Measurements from ENCODE around the gene ASB9.

- TF ChIP-seq, protein P1, sequence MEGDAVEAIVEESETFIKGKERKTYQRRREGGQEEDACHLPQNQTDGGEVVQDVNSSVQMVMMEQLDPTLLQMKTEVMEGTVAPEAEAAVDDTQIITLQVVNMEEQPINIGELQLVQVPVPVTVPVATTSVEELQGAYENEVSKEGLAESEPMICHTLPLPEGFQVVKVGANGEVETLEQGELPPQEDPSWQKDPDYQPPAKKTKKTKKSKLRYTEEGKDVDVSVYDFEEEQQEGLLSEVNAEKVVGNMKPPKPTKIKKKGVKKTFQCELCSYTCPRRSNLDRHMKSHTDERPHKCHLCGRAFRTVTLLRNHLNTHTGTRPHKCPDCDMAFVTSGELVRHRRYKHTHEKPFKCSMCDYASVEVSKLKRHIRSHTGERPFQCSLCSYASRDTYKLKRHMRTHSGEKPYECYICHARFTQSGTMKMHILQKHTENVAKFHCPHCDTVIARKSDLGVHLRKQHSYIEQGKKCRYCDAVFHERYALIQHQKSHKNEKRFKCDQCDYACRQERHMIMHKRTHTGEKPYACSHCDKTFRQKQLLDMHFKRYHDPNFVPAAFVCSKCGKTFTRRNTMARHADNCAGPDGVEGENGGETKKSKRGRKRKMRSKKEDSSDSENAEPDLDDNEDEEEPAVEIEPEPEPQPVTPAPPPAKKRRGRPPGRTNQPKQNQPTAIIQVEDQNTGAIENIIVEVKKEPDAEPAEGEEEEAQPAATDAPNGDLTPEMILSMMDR (IDR thresholded peaks at IDR 0.05; ENCODE audit: poor library complexity, severe bottlenecking): peak; percentile 73
- TF ChIP-seq REST (IDR thresholded peaks at IDR 0.05; ENCODE audit: borderline replicate concordance) (no peak), EP300 (conservative IDR thresholded peaks at IDR 0.05; ENCODE audit: poor library complexity, severe bottlenecking) (no peak), SMC3 (conservative IDR thresholded peaks at IDR 0.05; ENCODE audit: poor library complexity) (peak; percentile 81), EZH2 (IDR thresholded peaks at IDR 0.05; ENCODE audit: borderline replicate concordance, insufficient read depth, low read length, poor library complexity, severe bottlenecking) (no peak), POLR2AphosphoS5 (IDR thresholded peaks at IDR 0.05) (no peak)
These were observed 26.9 kb downstream of the ASB9 start for GRCh38 chrX:15242899-15243555.

Data from neural cell (in vitro differentiated cells).